ENCODE results near the gene LAMTOR4. TPM values are rescaled to one million over a fixed set of nuclear protein-coding genes. Genes with fewer than 3 reads are reported as not detected.
A peak's percentile ranks its signal among the peaks of the same experiment; 100 is the strongest.

The LAMTOR4 gene
- total and polyA plus RNA-seq, 2 of the 13 experiments (the other 11 are each of a cell fraction or from before 2014, with no cell fraction given) = 115 to 118 TPM

- TF ChIP-seq NFAT5 (CRISPR knock-in tag; IDR thresholded peaks at IDR 0.05) = no peak
- peak; percentile 80; the same call in 1 of the 2 replicates for TF ChIP-seq DR1 (CRISPR knock-in tag; IDR thresholded peaks at IDR 0.05)
- peak in 1 of 2 experiments; percentile 51; a peak in 1 of 4 replicates for TF ChIP-seq KLF16 (CRISPR knock-in tag; IDR thresholded peaks at IDR 0.05)
- TF ChIP-seq POLR2G (IDR thresholded peaks at IDR 0.05; ENCODE audit: low read depth, low read length) = peak; percentile 90
- TF ChIP-seq RARA (CRISPR knock-in tag; IDR thresholded peaks at IDR 0.05) = peak; percentile 5; the same call in 1 of the 2 replicates
- TF ChIP-seq KAT8 (CRISPR knock-in tag; IDR thresholded peaks at IDR 0.05) = peak; percentile 83
- TF ChIP-seq SMAD3 (CRISPR knock-in tag; IDR thresholded peaks at IDR 0.05) = peak; percentile 50; the same call in 1 of the 2 replicates
- peak; percentile 89 for TF ChIP-seq ZMYM4 (CRISPR knock-in tag; IDR thresholded peaks at IDR 0.05)
- no peak for TF ChIP-seq ZMAT5 (CRISPR knock-in tag; IDR thresholded peaks at IDR 0.05; ENCODE audit: borderline replicate concordance, low read depth)
- no peak for TF ChIP-seq MLLT10 (CRISPR knock-in tag; IDR thresholded peaks at IDR 0.05)
- TF ChIP-seq SMARCC2 (IDR thresholded peaks at IDR 0.05) = no peak
- TF ChIP-seq ZNF326 (CRISPR knock-in tag; IDR thresholded peaks at IDR 0.05; ENCODE audit: borderline replicate concordance) = no peak
- TF ChIP-seq CREM (IDR thresholded peaks at IDR 0.05) = peak; percentile 75; the same call in 1 of the 2 replicates
- TF ChIP-seq CREM (CRISPR knock-in tag; IDR thresholded peaks at IDR 0.05) = no peak
- TF ChIP-seq ZZZ3 (CRISPR knock-in tag; IDR thresholded peaks at IDR 0.05; ENCODE audit: borderline replicate concordance) = no peak
- TF ChIP-seq HOXD1 (CRISPR knock-in tag; IDR thresholded peaks at IDR 0.05) = 0 out of 2 replicates have a peak, but pooled peaks have one; percentile 44
- no peak for TF ChIP-seq GTF3A (CRISPR knock-in tag; conservative IDR thresholded peaks at IDR 0.05)
- TF ChIP-seq HNRNPL (IDR thresholded peaks at IDR 0.05; ENCODE audit: low read depth, low read length) = 0 out of 2 replicates have a peak, but pooled peaks have one; percentile 58
- peak; percentile 58; the same call in 1 of the 2 replicates for TF ChIP-seq ZSCAN25 (CRISPR knock-in tag; IDR thresholded peaks at IDR 0.05)
- peak; percentile 83; the same call in 1 of the 2 replicates for TF ChIP-seq ATF6 (CRISPR knock-in tag; conservative IDR thresholded peaks at IDR 0.05)
Measured at GRCh38 chr7:100148559-100149328, at the start of gene LAMTOR4 (continued).
